ENCODE results near the gene BSCL2.
"Not testable (repeated sequence)": the region's sequence is repeated elsewhere in the genome, so short reads cannot be mapped to it uniquely, and the experiment has no call there.

- TF ChIP-seq POLR2A (IDR thresholded peaks at IDR 0.05; ENCODE audit: low read depth, low read length); POLR2AphosphoS5 (IDR thresholded peaks at IDR 0.05; ENCODE audit: insufficient read depth, low read depth, low read length); EZH2 (IDR thresholded peaks at IDR 0.05; ENCODE audit: borderline replicate concordance, low read depth, low read length, severe bottlenecking); MYC (IDR thresholded peaks at IDR 0.05; ENCODE audit: low read depth, low read length); JUN (IDR thresholded peaks at IDR 0.05; ENCODE audit: borderline replicate concordance, insufficient read depth, insufficient read length, low read depth); FOS (IDR thresholded peaks at IDR 0.05; ENCODE audit: borderline replicate concordance, insufficient read depth, low read length): not testable (repeated sequence)
- TF ChIP-seq, protein P1, sequence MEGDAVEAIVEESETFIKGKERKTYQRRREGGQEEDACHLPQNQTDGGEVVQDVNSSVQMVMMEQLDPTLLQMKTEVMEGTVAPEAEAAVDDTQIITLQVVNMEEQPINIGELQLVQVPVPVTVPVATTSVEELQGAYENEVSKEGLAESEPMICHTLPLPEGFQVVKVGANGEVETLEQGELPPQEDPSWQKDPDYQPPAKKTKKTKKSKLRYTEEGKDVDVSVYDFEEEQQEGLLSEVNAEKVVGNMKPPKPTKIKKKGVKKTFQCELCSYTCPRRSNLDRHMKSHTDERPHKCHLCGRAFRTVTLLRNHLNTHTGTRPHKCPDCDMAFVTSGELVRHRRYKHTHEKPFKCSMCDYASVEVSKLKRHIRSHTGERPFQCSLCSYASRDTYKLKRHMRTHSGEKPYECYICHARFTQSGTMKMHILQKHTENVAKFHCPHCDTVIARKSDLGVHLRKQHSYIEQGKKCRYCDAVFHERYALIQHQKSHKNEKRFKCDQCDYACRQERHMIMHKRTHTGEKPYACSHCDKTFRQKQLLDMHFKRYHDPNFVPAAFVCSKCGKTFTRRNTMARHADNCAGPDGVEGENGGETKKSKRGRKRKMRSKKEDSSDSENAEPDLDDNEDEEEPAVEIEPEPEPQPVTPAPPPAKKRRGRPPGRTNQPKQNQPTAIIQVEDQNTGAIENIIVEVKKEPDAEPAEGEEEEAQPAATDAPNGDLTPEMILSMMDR (IDR thresholded peaks at IDR 0.05; ENCODE audit: extremely low read depth in 1 of 2, insufficient read depth in 1 of 2, low read depth in 1 of 2, low read length in 2 of 2): not testable (repeated sequence)
- TF ChIP-seq, protein P2, sequence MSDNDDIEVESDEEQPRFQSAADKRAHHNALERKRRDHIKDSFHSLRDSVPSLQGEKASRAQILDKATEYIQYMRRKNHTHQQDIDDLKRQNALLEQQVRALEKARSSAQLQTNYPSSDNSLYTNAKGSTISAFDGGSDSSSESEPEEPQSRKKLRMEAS (IDR thresholded peaks at IDR 0.05; ENCODE audit: insufficient read depth, insufficient read length): not testable (repeated sequence)
These were observed 13.6 kb downstream of the BSCL2 start for GRCh38 chr11:62693624-62694023.

All from endothelial cell of umbilical vein (primary cell).